GM12878 (cell line): ENCODE results near the gene RNF168. TPM values are rescaled to one million over a fixed set of nuclear protein-coding genes. Genes with fewer than 3 reads are reported as not detected.

Experiments used
- ATAC-seq: fragments of 200-7000 bp; cut with Tn5 transposase; 3 replicates; pipeline ENCODE4 v1.9.1; 2020; ENCODE audit warnings: mild to moderate bottlenecking, moderate library complexity
- BruUV-seq: library from RNA; stranded (reverse); fragments of 400-500 nt; replicated peaks from 2 replicates; lab custom pipeline; 2021; lab: Mats Ljungman, UMichigan
- CTCF ChIA-PET: fragments of 300-600 bp; sonication (Branson Sonifier 250); formaldehyde crosslinking; extraction: SDS; loops from one replicate; lab custom pipeline; 2021; ENCODE audit warnings: inconsistent platforms; lab: Yijun Ruan, JAX
- POLR2A ChIA-PET: fragments of 350-600 bp; formaldehyde crosslinking; extraction: SDS; loops from one replicate; lab custom pipeline; 2021; ENCODE audit warnings: inconsistent platforms; lab: Charles Lee
- RAD21 ChIA-PET: fragments of 300-600 bp; sonication (Branson Sonifier 250); formaldehyde crosslinking; loops from one replicate; lab custom pipeline; 2023; ENCODE audit warnings: antibody characterized with exemption; ENCODE audit not compliant: unreplicated experiment; lab: Charles Lee
- SMC1A ChIA-PET: fragments of 300-600 bp; sonication (Branson Sonifier 250); formaldehyde crosslinking; loops from one replicate; lab custom pipeline; 2023; ENCODE audit not compliant: unreplicated experiment, uncharacterized antibody; lab: Charles Lee
- DNase-seq: peaks from one replicate; pipeline ENCODE4 v3.0.0-alpha.2; 2011; ENCODE audit warnings: low read depth, low spot score
- FAIRE-seq: peaks from 3 replicates; lab custom pipeline; 2011; peaks lifted over from hg19 to GRCh38; lab: Jason Lieb, UNC
- H2AFZ ChIP-seq: 2 replicates; pipeline ENCODE4 v1.6.0; 2011; ENCODE audit warnings: low read depth, low read length, control low read depth; ENCODE audit not compliant: control insufficient read depth
- H3K27ac ChIP-seq: 2 replicates; pipeline ENCODE4 v1.5.1; 2011; ENCODE audit warnings: control low read depth; ENCODE audit not compliant: control insufficient read depth, insufficient read depth
- H3K27me3 ChIP-seq, 2 experiments: replicated peaks in 1 of 2; 2 replicates each; pipeline versions ENCODE4 v1.6.0 to v1.6.1; 2011; ENCODE audit warnings: low read length in 1 of 2; ENCODE audit not compliant: control insufficient read depth in 2 of 2, insufficient read depth in 2 of 2
- H3K36me3 ChIP-seq, 2 experiments: 2 replicates each; pipeline ENCODE4 v1.5.1; 2011; ENCODE audit warnings: low read length in 1 of 2; ENCODE audit not compliant: control insufficient read depth in 2 of 2, insufficient read depth in 2 of 2
- H3K4me1 ChIP-seq: 2 replicates; pipeline ENCODE4 v1.6.1; 2011; ENCODE audit warnings: mild to moderate bottlenecking, low read length, moderate library complexity, mixed read lengths; ENCODE audit not compliant: control insufficient read depth, insufficient read depth
- H3K4me2 ChIP-seq: 2 replicates; pipeline ENCODE4 v1.6.0; 2011; ENCODE audit warnings: control low read depth; ENCODE audit not compliant: control insufficient read depth, insufficient read depth
- H3K4me3 ChIP-seq: fragments of 200-600 bp; sonication (generic); 2 replicates; pipeline ENCODE4 v1.5.1; 2016
- H3K79me2 ChIP-seq: 2 replicates; pipeline ENCODE4 v1.6.0; 2011; ENCODE audit warnings: low read length; ENCODE audit not compliant: control insufficient read depth, insufficient read depth
- H3K9ac ChIP-seq: 2 replicates; pipeline ENCODE4 v1.8.0; 2011; ENCODE audit warnings: low read length, control low read depth, mixed read lengths; ENCODE audit not compliant: control insufficient read depth, insufficient read depth
- H3K9me3 ChIP-seq: replicated peaks from 3 replicates; pipeline ENCODE4 v1.5.1; 2011; ENCODE audit warnings: mild to moderate bottlenecking, low read length; ENCODE audit not compliant: control insufficient read depth, insufficient read depth
- H4K20me1 ChIP-seq: 2 replicates; pipeline ENCODE4 v1.6.0; 2011; ENCODE audit not compliant: control insufficient read depth, insufficient read depth
- CREM ChIP-seq: IDR thresholded peaks from 2 replicates; pipeline ENCODE4 v1.6.1; 2014; ENCODE audit warnings: antibody characterized with exemption, low read depth
- EED ChIP-seq: sonication (generic); IDR thresholded peaks from 2 replicates; pipeline ENCODE4 v1.6.1; 2016; ENCODE audit warnings: antibody characterized with exemption, low read depth
- IRF5 ChIP-seq: fragments of 450-650 bp; IDR thresholded peaks from 2 replicates; pipeline ENCODE4 v1.6.1; 2017; ENCODE audit warnings: borderline replicate concordance
- PBX3 ChIP-seq: IDR thresholded peaks from 2 replicates; pipeline ENCODE4 v1.6.1; 2011; ENCODE audit warnings: mild to moderate bottlenecking, low read depth, low read length, moderate library complexity; ENCODE audit not compliant: insufficient replicate concordance
- PML ChIP-seq: IDR thresholded peaks from 2 replicates; pipeline ENCODE4 v1.6.1; 2012; ENCODE audit warnings: low read length, inconsistent platforms
- RAD51 ChIP-seq: fragments of 450-650 bp; IDR thresholded peaks from 2 replicates; pipeline ENCODE4 v1.6.1; 2016; ENCODE audit warnings: moderate library complexity, mild to moderate bottlenecking, inconsistent platforms
- SMARCA5 ChIP-seq: fragments of 450-650 bp; IDR thresholded peaks from 2 replicates; pipeline ENCODE4 v1.6.1; 2017; ENCODE audit warnings: mild to moderate bottlenecking
- WRNIP1 ChIP-seq: IDR thresholded peaks from 2 replicates; pipeline ENCODE4 v1.6.1; 2011; ENCODE audit warnings: low read depth, low read length, improper control_type of control experiment, borderline replicate concordance
- WGBS: methylation state at CpG from one replicate; pipeline ENCODE4 v1.1.6; 2016; ENCODE audit warnings: low lambda C conversion rate; ENCODE audit not compliant: insufficient replicate concordance, insufficient coverage; ENCODE audit errors: missing lambda C conversion rate; 5-methylcytosine and 5-hydroxymethylcytosine counted together
- in situ Hi-C: fragments of 300-500 bp; cut with MboI; formaldehyde crosslinking; loops from 9 replicates; pipeline ENCODE4 v1.14.3; 2018; ENCODE audit warnings: mixed read lengths
- intact Hi-C: fragments of 100-400 bp; cut with micrococcal nuclease; formaldehyde crosslinking; loops from one replicate; pipeline ENCODE4 v1.14.2; 2022; ENCODE audit not compliant: unreplicated experiment
- polyA plus RNA-seq, 11 experiments: library from polyadenylated mRNA; depleted of rRNA in 4 of 11; unstranded in 6 of 11; stranded (reverse) in 5 of 11; fragments of >200 nt; fragmentation: Nextera tagmentation in 4 of 11; fragmentation: Illumina TruSeq in 1 of 11; extraction: Ambion mirVana in 4 of 11; extraction: Trizol in 1 of 11; gene quantifications; 1 replicate in 1 of 11; 2 replicates in 10 of 11; pipeline versions ENCODE4 v1.2.1 to v1.2.3, GENCODE V29; 2011 to 2016; ENCODE audit warnings: inconsistent platforms in 2 of 11, missing spikeins in 2 of 11, low read depth in 1 of 11
- total RNA-seq, 4 experiments: library from RNA; depleted of rRNA in 3 of 4; stranded (reverse); fragments of >200 nt in 3 of 4; fragmentation: Illumina TruSeq in 1 of 4; extraction: Trizol in 1 of 4; gene quantifications; 2 replicates each; pipeline versions ENCODE4 v1.2.1 to v1.2.3, GENCODE V29; 2013 to 2021

Gene RNF168
- total and polyA plus RNA-seq, 10 of the 15 experiments (the other 5 are each of a cell fraction or from before 2014, with no cell fraction given): 12.7 to 47.5 (median 24.8) TPM

- TF ChIP-seq IRF5 (no peak), PBX3 (no peak), SMARCA5 (peak; percentile 83), CREM (peak; percentile 13; the same call in 1 of the 2 replicates), RAD51 (no peak), EED (0 out of 2 replicates have a peak, but pooled peaks have one; percentile 47)
- TF ChIP-seq, all 136 proteins: peak for 15
Observed at GRCh38 chr3:196499807-196500524, 3.6 kb downstream of the RNF168 start (continued).

- in situ Hi-C loops: no loop called here
- POLR2A ChIA-PET: interaction anchor here (0.7 kb wide), 1 partner anchor 75 kb away, joined by 3 read pairs; no protein-coding TSS in a partner anchor
- Histone ChIP-seq H3K27ac (no peak overlapping the region), H3K4me2 (peak overlapping the region; percentile 92), H3K9me3 (peaks cover 5% of the 10 kb centered on the region; the same call in 2 of the 3 replicates), H4K20me1 (peaks cover 3% of the 10 kb centered on the region; the same call in 1 of the 2 replicates), H3K9ac (no peak overlapping the region), H3K79me2 (peaks cover 92% of the 10 kb centered on the region), H3K36me3 (peaks cover 1 to 13% of the 10 kb centered on the region in 2 experiments; a peak in 3 of 4 replicates), H3K27me3 (no peaks in the 10 kb centered on the region), H3K4me3 (peak overlapping the region; percentile 99), H2AFZ (no peak overlapping the region), H3K4me1 (no peaks in the 10 kb centered on the region)
- SMC1A ChIA-PET: no interaction called here
- no TSS peak for BruUV-seq
- 73% methylated on average over 5 of the region's 5 CpGs for WGBS
- CTCF ChIA-PET: interaction anchor here (0.6 kb wide), 1 partner anchor 14 kb away, joined by 3 read pairs; no protein-coding TSS in a partner anchor
- FAIRE-seq (no peak), DNase-seq (no peak), ATAC-seq (no peak)
- TF ChIP-seq CREM (no peak), PML (0 out of 2 replicates have a peak, but pooled peaks have one; percentile 2), WRNIP1 (0 out of 2 replicates have a peak, but pooled peaks have one; percentile 59)
- RAD21 ChIA-PET: interaction anchor here (0.5 kb wide), 1 partner anchor 241 kb away, joined by 3 read pairs; the partner anchor contains the start of gene PAK2
- intact Hi-C loops: no loop called here
Observed at GRCh38 chr3:196499061-196499460, 4.5 kb downstream of the RNF168 start.
